ENCODE results near the gene MRPL49.

The MRPL49 gene

GRCh38 chr11:65134240-65134951 is 12.3 kb downstream of the MRPL49 start, which contains the start of gene SYVN1:
Gene SYVN1, minus strand, starts transcription at chr11:65134519. Its CDS starts 918 bp downstream, at chr11:65133601.
- TF ChIP-seq CTCF (IDR thresholded peaks at IDR 0.05; ENCODE audit: low read depth, low read length, missing control alignments), result no peak
- peak; percentile 38 for DNase-seq (ENCODE audit: extremely low read depth, low read depth)
- H3K4me3 ChIP-seq (replicated peaks; ENCODE audit: low read depth, low read length), result peak within 1 kb of the TSS; percentile 93

GRCh38 chr11:65134952-65135632 is 13.0 kb downstream of the MRPL49 start:
- H3K4me3 ChIP-seq (replicated peaks; ENCODE audit: low read depth, low read length), result peak overlapping the region; percentile 93
- peak; percentile 87 for DNase-seq (ENCODE audit: extremely low read depth, low read depth)
- no peak for TF ChIP-seq CTCF (IDR thresholded peaks at IDR 0.05; ENCODE audit: low read depth, low read length, missing control alignments)

GRCh38 chr11:65135633-65136145 is 13.6 kb downstream of the MRPL49 start:
- no peak for DNase-seq (ENCODE audit: extremely low read depth, low read depth)
- no peak for TF ChIP-seq CTCF (IDR thresholded peaks at IDR 0.05; ENCODE audit: low read depth, low read length, missing control alignments)
- peak overlapping the region; percentile 93 for H3K4me3 ChIP-seq (replicated peaks; ENCODE audit: low read depth, low read length)

- no peak for TF ChIP-seq CTCF (IDR thresholded peaks at IDR 0.05; ENCODE audit: low read depth, low read length, missing control alignments)
- no peak for DNase-seq (ENCODE audit: extremely low read depth, low read depth)
- H3K4me3 ChIP-seq (replicated peaks; ENCODE audit: low read depth, low read length), result no peak overlapping the region
Observed at GRCh38 chr11:65136515-65137096, 14.5 kb downstream of the MRPL49 start.

- TF ChIP-seq CTCF (IDR thresholded peaks at IDR 0.05; ENCODE audit: low read depth, low read length, missing control alignments), result no peak
- DNase-seq (ENCODE audit: extremely low read depth, low read depth), result no peak
- H3K4me3 ChIP-seq (replicated peaks; ENCODE audit: low read depth, low read length), result no peak overlapping the region
Observed at GRCh38 chr11:65141896-65142494, 19.9 kb downstream of the MRPL49 start.

GRCh38 chr11:65147352-65148075 is 25.4 kb downstream of the MRPL49 start:
- DNase-seq (ENCODE audit: extremely low read depth, low read depth), result no peak
- no peak for TF ChIP-seq CTCF (IDR thresholded peaks at IDR 0.05; ENCODE audit: low read depth, low read length, missing control alignments)
- no peak overlapping the region for H3K4me3 ChIP-seq (replicated peaks; ENCODE audit: low read depth, low read length)
